HepG2 (cell line): ENCODE results near the gene ZNRF3. TPM values are rescaled to one million over a fixed set of nuclear protein-coding genes. Genes with fewer than 3 reads are reported as not detected.

Experiments used
- BCL6 ChIP-seq: IDR thresholded peaks from 2 replicates; pipeline ENCODE4 v1.6.1; 2016; ENCODE audit warnings: missing genetic modification reagents, missing compliant biosample characterization
- CENPT ChIP-seq: sonication (generic); formaldehyde crosslinking; IDR thresholded peaks from 2 replicates; pipeline ENCODE4 v1.8.0; 2022; ENCODE audit warnings: low read depth, mild to moderate bottlenecking, moderate library complexity, missing genetic modification reagents
- CENPX ChIP-seq: sonication (generic); formaldehyde crosslinking; IDR thresholded peaks from 2 replicates; pipeline ENCODE4 v1.9.0; 2021; ENCODE audit warnings: mild to moderate bottlenecking, missing genetic modification reagents, moderate library complexity
- E2F1 ChIP-seq: sonication (generic); formaldehyde crosslinking; IDR thresholded peaks from 2 replicates; pipeline ENCODE4 v1.5.0; 2020; ENCODE audit warnings: missing genetic modification reagents
- FOXA1 ChIP-seq, 2 experiments: fragments of 450-650 bp in 1 of 2; sonication (generic) in 1 of 2; formaldehyde crosslinking in 1 of 2; IDR thresholded peaks; 2 replicates each; pipeline versions ENCODE4 v1.4.0 to v1.6.1; 2016 to 2020; ENCODE audit warnings: missing genetic modification reagents in 1 of 2
- GPN1 ChIP-seq: sonication (generic); formaldehyde crosslinking; IDR thresholded peaks from 2 replicates; pipeline ENCODE4 v1.5.1; 2020; ENCODE audit warnings: missing genetic modification reagents, borderline replicate concordance
- GRHL1 ChIP-seq: sonication (generic); formaldehyde crosslinking; conservative IDR thresholded peaks from 2 replicates; pipeline ENCODE4 v1.8.0; 2022; ENCODE audit warnings: missing genetic modification reagents
- HNF4G ChIP-seq, 2 experiments: sonication (generic) in 1 of 2; formaldehyde crosslinking in 1 of 2; IDR thresholded peaks; 2 replicates each; pipeline versions ENCODE4 v1.4.0 to v1.6.1; 2011 to 2020; ENCODE audit warnings: borderline replicate concordance in 2 of 2, low read depth in 2 of 2, mild to moderate bottlenecking in 2 of 2, low read length in 1 of 2, missing genetic modification reagents in 1 of 2, moderate library complexity in 1 of 2
- JUND ChIP-seq: sonication (generic); formaldehyde crosslinking; IDR thresholded peaks from 2 replicates; pipeline ENCODE4 v1.8.0; 2022; ENCODE audit warnings: mild to moderate bottlenecking, missing genetic modification reagents
- KLF11 ChIP-seq: IDR thresholded peaks from 2 replicates; pipeline ENCODE4 v1.6.1; 2016; ENCODE audit warnings: missing compliant biosample characterization
- MAZ ChIP-seq, 2 experiments: sonication (generic) in 1 of 2; formaldehyde crosslinking in 1 of 2; IDR thresholded peaks; 2 replicates each; pipeline versions ENCODE4 v1.5.0 to v1.6.1; 2012 to 2020; ENCODE audit warnings: low read depth in 2 of 2, mild to moderate bottlenecking in 2 of 2, borderline replicate concordance in 1 of 2, improper control_type of control experiment in 1 of 2, low read length in 1 of 2, missing genetic modification reagents in 1 of 2, moderate library complexity in 1 of 2
- RARA ChIP-seq: IDR thresholded peaks from 2 replicates; pipeline ENCODE4 v1.6.1; 2016; ENCODE audit warnings: missing genetic modification reagents, missing compliant biosample characterization
- THRA ChIP-seq: sonication (generic); formaldehyde crosslinking; IDR thresholded peaks from 2 replicates; pipeline ENCODE4 v1.4.0; 2020; ENCODE audit warnings: missing genetic modification reagents, borderline replicate concordance
- ZBTB39 ChIP-seq: sonication (generic); formaldehyde crosslinking; IDR thresholded peaks from 2 replicates; pipeline ENCODE4 v1.5.0; 2020; ENCODE audit warnings: missing genetic modification reagents
- ZNF33B ChIP-seq: sonication (generic); formaldehyde crosslinking; IDR thresholded peaks from 2 replicates; pipeline ENCODE4 v1.5.1; 2020; ENCODE audit warnings: mild to moderate bottlenecking, missing genetic modification reagents
- ZNF530 ChIP-seq: sonication (generic); formaldehyde crosslinking; IDR thresholded peaks from 2 replicates; pipeline ENCODE4 v1.5.0; 2020; ENCODE audit warnings: low read depth, mild to moderate bottlenecking, missing genetic modification reagents
- ZNF557 ChIP-seq: sonication (generic); formaldehyde crosslinking; IDR thresholded peaks from 2 replicates; pipeline ENCODE4 v1.4.0; 2020; ENCODE audit warnings: missing genetic modification reagents
- ZNF772 ChIP-seq: sonication (generic); formaldehyde crosslinking; IDR thresholded peaks from 2 replicates; pipeline ENCODE4 v1.5.0; 2020; ENCODE audit warnings: mild to moderate bottlenecking, missing genetic modification reagents
- polyA plus RNA-seq, 8 experiments: library from polyadenylated mRNA; depleted of rRNA in 3 of 8; stranded (reverse) in 7 of 8; unstranded in 1 of 8; fragments of >200 nt; fragmentation: Illumina TruSeq in 4 of 8; extraction: Trizol in 4 of 8; gene quantifications; 2 replicates each; pipeline versions ENCODE4 v1.2.1 to v1.2.3, GENCODE V29; 2011 to 2016; ENCODE audit warnings: low read depth in 4 of 8, missing spikeins in 1 of 8, mixed read lengths in 1 of 8; ENCODE audit not compliant: insufficient read depth in 1 of 8
- total RNA-seq, 5 experiments: library from RNA; depleted of rRNA; stranded (reverse); fragments of >200 nt; fragmentation: Illumina TruSeq; extraction: Trizol; gene quantifications; 2 replicates each; pipeline ENCODE4 v1.2.3, GENCODE V29; 2016; ENCODE audit warnings: low read depth in 1 of 5
- TF ChIP-seq, protein P1 (sequence below): sonication (generic); formaldehyde crosslinking; IDR thresholded peaks from 2 replicates; pipeline ENCODE4 v1.4.0; 2020; ENCODE audit warnings: missing genetic modification reagents

Gene ZNRF3
- total and polyA plus RNA-seq, 2 of the 13 experiments (the other 11 are each of a cell fraction or from before 2014, with no cell fraction given): 20.3 to 36.7 TPM

- no peak for TF ChIP-seq ZBTB39 (CRISPR knock-in tag)
- no peak for TF ChIP-seq THRA
- TF ChIP-seq, protein P1, sequence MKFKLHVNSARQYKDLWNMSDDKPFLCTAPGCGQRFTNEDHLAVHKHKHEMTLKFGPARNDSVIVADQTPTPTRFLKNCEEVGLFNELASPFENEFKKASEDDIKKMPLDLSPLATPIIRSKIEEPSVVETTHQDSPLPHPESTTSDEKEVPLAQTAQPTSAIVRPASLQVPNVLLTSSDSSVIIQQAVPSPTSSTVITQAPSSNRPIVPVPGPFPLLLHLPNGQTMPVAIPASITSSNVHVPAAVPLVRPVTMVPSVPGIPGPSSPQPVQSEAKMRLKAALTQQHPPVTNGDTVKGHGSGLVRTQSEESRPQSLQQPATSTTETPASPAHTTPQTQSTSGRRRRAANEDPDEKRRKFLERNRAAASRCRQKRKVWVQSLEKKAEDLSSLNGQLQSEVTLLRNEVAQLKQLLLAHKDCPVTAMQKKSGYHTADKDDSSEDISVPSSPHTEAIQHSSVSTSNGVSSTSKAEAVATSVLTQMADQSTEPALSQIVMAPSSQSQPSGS: peak; percentile 58; the same call in 1 of the 2 replicates
- no peak for TF ChIP-seq MAZ (IDR thresholded peaks at IDR 0.05; ENCODE audit: borderline replicate concordance, low read depth, low read length)
- TF ChIP-seq MAZ (CRISPR knock-in tag; IDR thresholded peaks at IDR 0.05; ENCODE audit: low read depth): no peak
- TF ChIP-seq E2F1 (CRISPR knock-in tag): no peak
- 0 out of 2 replicates have a peak, but pooled peaks have one; percentile 36 for TF ChIP-seq ZNF557 (CRISPR knock-in tag)
- TF ChIP-seq RARA (CRISPR knock-in tag): peak; percentile 43
- peak; percentile 60; the same call in 1 of the 2 replicates for TF ChIP-seq BCL6 (CRISPR knock-in tag)
- TF ChIP-seq CENPT: no peak
- no peak for TF ChIP-seq ZNF772 (CRISPR knock-in tag)
- TF ChIP-seq FOXA1 (IDR thresholded peaks at IDR 0.05): no peak
- TF ChIP-seq FOXA1 (CRISPR knock-in tag; IDR thresholded peaks at IDR 0.05): peak; percentile 63
- TF ChIP-seq GRHL1 (CRISPR knock-in tag): no peak
- no peak for TF ChIP-seq JUND (CRISPR knock-in tag)
- TF ChIP-seq KLF11 (CRISPR knock-in tag): peak; percentile 72; the same call in 1 of the 2 replicates
- TF ChIP-seq ZNF33B (CRISPR knock-in tag): no peak
- TF ChIP-seq GPN1 (CRISPR knock-in tag): no peak
- no peak for TF ChIP-seq ZNF530 (CRISPR knock-in tag)
- TF ChIP-seq CENPX (CRISPR knock-in tag): no peak
- TF ChIP-seq HNF4G (IDR thresholded peaks at IDR 0.05; ENCODE audit: borderline replicate concordance, low read depth, low read length): peak; percentile 11; the same call in 1 of the 2 replicates
- no peak for TF ChIP-seq HNF4G (CRISPR knock-in tag; IDR thresholded peaks at IDR 0.05; ENCODE audit: borderline replicate concordance, low read depth)
Measured at GRCh38 chr22:28911777-28912669, 28.7 kb downstream of the ZNRF3 start (continued).
